AG10803 (cell line): ENCODE data around the gene PRR27.

Experiments used
- DNase-seq: peaks from one replicate; pipeline ENCODE4 v3.0.0; 2010; ENCODE audit warnings: low read depth
- H3K4me3 ChIP-seq: 2 replicates; pipeline ENCODE4 v1.5.1; 2011; ENCODE audit warnings: mild to moderate bottlenecking, low read length, control low read depth
- CTCF ChIP-seq: conservative IDR thresholded peaks from 2 replicates; pipeline ENCODE4 v1.5.1; 2011; ENCODE audit warnings: mild to moderate bottlenecking, low read length, control low read depth, inconsistent platforms

Gene PRR27

GRCh38 chr4:70182517-70183167 lies 28.6 kb downstream of the PRR27 start:
- no peak for DNase-seq

DNA sequence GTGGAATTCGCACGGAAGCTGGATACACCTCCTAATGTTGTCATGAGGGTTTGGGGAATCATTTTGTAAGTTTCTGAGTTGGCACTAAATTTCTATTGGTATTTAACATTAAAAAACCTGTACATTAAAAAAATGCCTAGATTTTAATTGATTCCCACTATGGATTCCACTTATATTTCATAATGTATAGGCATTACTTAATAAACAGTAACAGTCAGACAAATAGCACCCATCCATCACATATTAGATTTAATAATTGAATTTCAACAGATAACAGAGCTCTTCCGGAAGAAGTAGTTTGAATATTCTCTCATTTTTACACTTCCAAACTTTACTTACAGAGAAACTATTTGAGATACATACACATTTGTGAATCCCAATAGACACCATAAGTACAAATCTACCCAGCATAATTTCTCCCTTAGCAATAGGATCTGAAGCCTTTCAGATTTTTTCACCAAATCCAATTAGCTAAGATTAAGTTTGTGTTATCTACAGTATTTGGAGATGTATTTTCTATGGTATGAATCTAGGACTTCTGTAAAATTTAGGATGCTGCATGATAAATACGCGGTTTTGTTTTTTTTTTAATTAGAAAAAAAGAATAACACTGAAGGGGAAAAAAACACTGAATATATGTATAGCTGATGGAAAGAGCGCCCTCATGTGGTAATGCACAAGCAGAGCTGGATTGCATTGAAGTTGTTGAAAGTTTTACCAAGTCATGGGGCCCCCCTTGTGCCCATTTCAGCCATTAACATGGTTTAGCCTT lies 29.3 kb downstream of the PRR27 start:
- peak; percentile 60 for TF ChIP-seq CTCF
- peak; percentile 31 for DNase-seq
- no peak overlapping the region for H3K4me3 ChIP-seq

More at GRCh38 chr4:70182517-70183167, 28.6 kb downstream of the PRR27 start:
- no peak overlapping the region for H3K4me3 ChIP-seq
- TF ChIP-seq CTCF: no peak

DNA sequence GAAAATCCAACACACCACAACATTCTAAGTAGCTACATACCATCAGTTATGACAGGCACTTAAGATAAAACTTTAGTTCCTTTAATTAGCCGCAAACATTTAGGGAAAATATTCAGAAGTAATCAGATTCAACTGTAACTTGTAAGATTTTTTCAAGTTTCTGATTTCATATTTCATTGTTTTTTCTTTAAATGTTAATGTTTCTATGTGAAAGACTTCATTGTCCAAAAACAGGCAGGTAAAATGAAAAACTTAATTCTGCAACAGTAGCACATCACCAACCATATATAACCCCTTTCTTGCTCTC lies 29.9 kb downstream of the PRR27 start:
- no peak for TF ChIP-seq CTCF
- DNase-seq: no peak
- H3K4me3 ChIP-seq: no peak overlapping the region

DNA sequence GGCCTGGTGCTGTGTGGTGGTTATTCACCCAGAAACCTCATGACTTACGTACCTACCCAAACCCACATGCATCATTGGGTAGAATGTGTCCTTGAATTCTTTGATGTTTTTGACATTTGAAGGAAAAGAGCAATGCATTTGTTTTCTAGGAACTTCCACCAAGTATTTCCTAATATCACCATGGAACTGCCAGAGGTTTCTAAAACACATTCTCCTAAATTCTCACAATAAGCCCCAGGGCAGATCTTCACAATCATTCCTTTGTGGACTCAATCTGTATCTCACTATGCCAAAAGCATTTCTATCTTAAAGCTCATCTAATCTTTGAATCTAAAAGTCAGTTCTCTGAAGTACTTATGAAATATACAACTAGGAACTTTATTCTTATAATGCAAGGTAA lies 33.2 kb downstream of the PRR27 start:
- H3K4me3 ChIP-seq: no peak overlapping the region
- no peak for TF ChIP-seq CTCF
- no peak for DNase-seq

GRCh38 chr4:70190579-70190978 lies 36.5 kb downstream of the PRR27 start:
- no peak overlapping the region for H3K4me3 ChIP-seq
- TF ChIP-seq CTCF: no peak
- no peak for DNase-seq

DNA sequence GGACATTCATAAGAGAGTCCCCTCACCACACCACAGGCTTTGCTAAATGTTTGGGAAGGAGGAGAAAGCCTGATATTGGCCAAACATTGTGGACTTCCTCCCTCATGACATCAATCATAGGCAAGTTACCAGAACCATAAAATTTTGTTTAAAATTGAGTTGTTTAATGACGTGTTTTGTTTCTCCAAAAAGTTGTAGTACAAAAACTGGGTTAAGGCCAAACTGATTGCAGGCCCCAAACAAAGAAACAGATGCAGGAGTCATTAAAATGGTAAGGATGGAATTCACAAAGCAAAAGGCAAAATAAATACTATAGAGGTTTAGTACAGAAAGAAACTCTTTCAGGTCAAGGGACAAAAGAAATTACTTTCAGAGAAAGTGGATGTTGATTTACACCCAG lies 37.6 kb downstream of the PRR27 start:
- TF ChIP-seq CTCF: no peak
- DNase-seq: no peak
- H3K4me3 ChIP-seq: no peak overlapping the region

DNA sequence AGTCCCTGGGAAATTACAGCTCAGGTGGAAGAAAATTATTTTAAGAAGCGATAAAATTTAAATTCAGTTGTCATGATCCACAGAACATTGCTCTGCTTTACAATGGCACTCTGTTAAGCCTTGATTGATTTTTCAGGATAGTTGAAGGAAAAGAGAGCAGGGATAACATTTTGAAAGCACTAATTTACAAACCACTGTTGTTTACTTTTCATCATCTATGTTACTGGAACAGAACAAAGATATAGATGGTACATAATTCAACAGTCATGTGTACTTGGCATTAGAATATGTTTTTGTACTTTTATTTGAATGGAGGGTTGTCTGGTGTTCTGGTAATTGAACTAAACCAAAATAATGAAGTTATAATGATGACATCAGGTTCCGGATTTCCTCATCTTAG lies 38.9 kb downstream of the PRR27 start:
- H3K4me3 ChIP-seq: no peak overlapping the region
- TF ChIP-seq CTCF: no peak
- DNase-seq: no peak
